ENCODE results near the gene ICAM4. TPM values are rescaled to one million over a fixed set of nuclear protein-coding genes. Genes with fewer than 3 reads are reported as not detected.

ICAM4 gene
- total and polyA plus RNA-seq, 9 of the 15 experiments (the other 6 are each of a cell fraction or from before 2014, with no cell fraction given): 14.1 to 86.1 (median 29.6) TPM

GRCh38 chr19:10305139-10305806 is 18.5 kb downstream of the ICAM4 start (continued):
- TF ChIP-seq TEAD4 (IDR thresholded peaks at IDR 0.05; ENCODE audit: low read length): peak; percentile 14; the same call in 1 of the 2 replicates
- TF ChIP-seq TEAD4 (CRISPR knock-in tag; IDR thresholded peaks at IDR 0.05; ENCODE audit: borderline replicate concordance): no peak
- TF ChIP-seq TCF15 (CRISPR knock-in tag; IDR thresholded peaks at IDR 0.05): no peak
- TF ChIP-seq HSF4 (CRISPR knock-in tag; IDR thresholded peaks at IDR 0.05; ENCODE audit: borderline replicate concordance): no peak
- no peak for TF ChIP-seq ZHX1 (conservative IDR thresholded peaks at IDR 0.05; ENCODE audit: low read length)
- no peak for TF ChIP-seq HES1 (IDR thresholded peaks at IDR 0.05; ENCODE audit: low read depth)
- TF ChIP-seq GATA2 (CRISPR knock-in tag; IDR thresholded peaks at IDR 0.05): no peak
- peak; percentile 86 for TF ChIP-seq ZNF740 (CRISPR knock-in tag; IDR thresholded peaks at IDR 0.05)
- TF ChIP-seq ZNF740 (tag; IDR thresholded peaks at IDR 0.05): peak in 1 of 2 experiments; percentile 31; a peak in 1 of 4 replicates
- TF ChIP-seq AFF4 (CRISPR knock-in tag; IDR thresholded peaks at IDR 0.05): no peak
- TF ChIP-seq NR1H2 (CRISPR knock-in tag; IDR thresholded peaks at IDR 0.05): no peak
- TF ChIP-seq STAG1 (CRISPR knock-in tag; IDR thresholded peaks at IDR 0.05; ENCODE audit: borderline replicate concordance): no peak
- TF ChIP-seq CTBP1 (IDR thresholded peaks at IDR 0.05; ENCODE audit: borderline replicate concordance): no peak
- no peak for TF ChIP-seq E4F1 (CRISPR knock-in tag; IDR thresholded peaks at IDR 0.05; ENCODE audit: borderline replicate concordance)
- TF ChIP-seq JUND (IDR thresholded peaks at IDR 0.05; ENCODE audit: borderline replicate concordance, low read depth, low read length): peak; percentile 76
- TF ChIP-seq JUND (tag; IDR thresholded peaks at IDR 0.05; ENCODE audit: borderline replicate concordance, low read depth, low read length): peak; percentile 41; the same call in 1 of the 3 replicates
